HepG2 (cell line): Measurements from ENCODE around the gene PRELID1. TPM values are rescaled to one million over a fixed set of nuclear protein-coding genes. Genes with fewer than 3 reads are reported as not detected.

Experiments
- ATF3 ChIP-seq: sonication (generic); formaldehyde crosslinking; IDR thresholded peaks from 2 replicates; pipeline ENCODE4 v1.4.0; 2020; ENCODE audit warnings: missing genetic modification reagents
- GMEB2 ChIP-seq: IDR thresholded peaks from 2 replicates; pipeline ENCODE4 v1.6.1; 2016; ENCODE audit warnings: missing biosample characterization, missing genetic modification reagents, low read depth
- IKZF4 ChIP-seq: sonication (generic); formaldehyde crosslinking; IDR thresholded peaks from 2 replicates; pipeline ENCODE4 v1.5.1; 2020; ENCODE audit warnings: borderline replicate concordance, mild to moderate bottlenecking, low read depth, missing genetic modification reagents; ENCODE audit errors: not compliant biosample characterization
- MAF1 ChIP-seq: sonication (generic); formaldehyde crosslinking; IDR thresholded peaks from 2 replicates; pipeline ENCODE4 v1.5.0; 2020; ENCODE audit warnings: missing genetic modification reagents, borderline replicate concordance
- MEF2D ChIP-seq: sonication (generic); formaldehyde crosslinking; IDR thresholded peaks from 2 replicates; pipeline ENCODE4 v1.5.1; 2020; ENCODE audit warnings: mild to moderate bottlenecking, missing genetic modification reagents
- MLLT10 ChIP-seq: sonication (generic); formaldehyde crosslinking; IDR thresholded peaks from 2 replicates; pipeline ENCODE4 v1.4.0; 2020; ENCODE audit warnings: missing genetic modification reagents
- MTA3 ChIP-seq: sonication (generic); formaldehyde crosslinking; IDR thresholded peaks from 2 replicates; pipeline ENCODE4 v1.4.0; 2020; ENCODE audit warnings: missing genetic modification reagents
- MXD3 ChIP-seq: IDR thresholded peaks from 2 replicates; pipeline ENCODE4 v1.6.1; 2016; ENCODE audit warnings: mild to moderate bottlenecking, missing biosample characterization, missing genetic modification reagents
- POLR2AphosphoS2 ChIP-seq: IDR thresholded peaks from 2 replicates; pipeline ENCODE4 v1.6.1; 2011; ENCODE audit warnings: low read depth, low read length, improper control_type of control experiment
- RBAK ChIP-seq: sonication (generic); formaldehyde crosslinking; IDR thresholded peaks from 2 replicates; pipeline ENCODE4 v1.5.1; 2020; ENCODE audit warnings: mild to moderate bottlenecking, missing genetic modification reagents
- SETDB1 ChIP-seq: sonication (generic); formaldehyde crosslinking; IDR thresholded peaks from 2 replicates; pipeline ENCODE4 v1.5.1; 2020; ENCODE audit warnings: missing genetic modification reagents, mild to moderate bottlenecking, borderline replicate concordance
- TERF1 ChIP-seq: sonication (generic); formaldehyde crosslinking; IDR thresholded peaks from 2 replicates; pipeline ENCODE4 v1.8.0; 2022; ENCODE audit warnings: mild to moderate bottlenecking, missing genetic modification reagents, moderate library complexity
- YEATS4 ChIP-seq: sonication (generic); formaldehyde crosslinking; IDR thresholded peaks from 2 replicates; pipeline ENCODE4 v1.4.0; 2020; ENCODE audit warnings: missing genetic modification reagents, borderline replicate concordance
- ZNF207 ChIP-seq: fragments of 450-650 bp; IDR thresholded peaks from 2 replicates; pipeline ENCODE4 v1.6.1; 2016; ENCODE audit warnings: antibody characterized with exemption, borderline replicate concordance
- ZNF451 ChIP-seq: sonication (generic); formaldehyde crosslinking; IDR thresholded peaks from 2 replicates; pipeline ENCODE4 v1.5.0; 2020; ENCODE audit warnings: mild to moderate bottlenecking, missing genetic modification reagents
- ZNF605 ChIP-seq: sonication (generic); formaldehyde crosslinking; IDR thresholded peaks from 2 replicates; pipeline ENCODE4 v1.8.0; 2022; ENCODE audit warnings: mild to moderate bottlenecking, missing genetic modification reagents
- ZNF609 ChIP-seq: sonication (generic); formaldehyde crosslinking; IDR thresholded peaks from 2 replicates; pipeline ENCODE4 v1.4.0; 2020; ENCODE audit warnings: mild to moderate bottlenecking, missing genetic modification reagents, borderline replicate concordance
- ZNF639 ChIP-seq: conservative IDR thresholded peaks from 2 replicates; pipeline ENCODE4 v1.6.1; 2018; ENCODE audit warnings: missing genetic modification reagents
- ZNF839 ChIP-seq: sonication (generic); formaldehyde crosslinking; IDR thresholded peaks from 2 replicates; pipeline ENCODE4 v1.4.0; 2020; ENCODE audit warnings: missing genetic modification reagents, mild to moderate bottlenecking, borderline replicate concordance
- polyA plus RNA-seq, 8 experiments: library from polyadenylated mRNA; depleted of rRNA in 3 of 8; stranded (reverse) in 7 of 8; unstranded in 1 of 8; fragments of >200 nt; fragmentation: Illumina TruSeq in 4 of 8; extraction: Trizol in 4 of 8; gene quantifications; 2 replicates each; pipeline versions ENCODE4 v1.2.1 to v1.2.3, GENCODE V29; 2011 to 2016; ENCODE audit warnings: low read depth in 4 of 8, missing spikeins in 1 of 8, mixed read lengths in 1 of 8; ENCODE audit not compliant: insufficient read depth in 1 of 8
- total RNA-seq, 5 experiments: library from RNA; depleted of rRNA; stranded (reverse); fragments of >200 nt; fragmentation: Illumina TruSeq; extraction: Trizol; gene quantifications; 2 replicates each; pipeline ENCODE4 v1.2.3, GENCODE V29; 2016; ENCODE audit warnings: low read depth in 1 of 5

The PRELID1 gene
- total and polyA plus RNA-seq, 2 of the 13 experiments (the other 11 are each of a cell fraction or from before 2014, with no cell fraction given), result 250 to 271 TPM

- TF ChIP-seq MAF1 (CRISPR knock-in tag), result peak; percentile 57; the same call in 1 of the 2 replicates
- TF ChIP-seq MTA3 (CRISPR knock-in tag), result no peak
- no peak for TF ChIP-seq ATF3 (CRISPR knock-in tag)
- peak; percentile 87 for TF ChIP-seq MXD3 (CRISPR knock-in tag)
- TF ChIP-seq SETDB1 (CRISPR knock-in tag), result no peak
- peak; percentile 86 for TF ChIP-seq YEATS4
- TF ChIP-seq RBAK (CRISPR knock-in tag), result peak; percentile 67; the same call in 1 of the 2 replicates
- TF ChIP-seq ZNF839 (CRISPR knock-in tag), result no peak
- TF ChIP-seq ZNF451, result peak; percentile 70; the same call in 1 of the 2 replicates
- peak; percentile 68; the same call in 1 of the 2 replicates for TF ChIP-seq ZNF605
- TF ChIP-seq TERF1 (CRISPR knock-in tag), result 0 out of 2 replicates have a peak, but pooled peaks have one; percentile 30
- no peak for TF ChIP-seq POLR2AphosphoS2
- TF ChIP-seq ZNF609 (CRISPR knock-in tag), result peak; percentile 66; the same call in 1 of the 2 replicates
- TF ChIP-seq MLLT10 (CRISPR knock-in tag), result 0 out of 2 replicates have a peak, but pooled peaks have one; percentile 4
- peak; percentile 72 for TF ChIP-seq MEF2D (CRISPR knock-in tag)
- TF ChIP-seq IKZF4 (CRISPR knock-in tag), result peak; percentile 59
- TF ChIP-seq ZNF207, result no peak
- TF ChIP-seq GMEB2 (CRISPR knock-in tag), result no peak
- no peak for TF ChIP-seq ZNF639 (CRISPR knock-in tag)
These were observed at the start of gene PRELID1, which contains the start of gene RAB24 (continued) for GRCh38 chr5:177303121-177303924.
